SK-N-SH (cell line): ENCODE measurements around the gene CLEC16A.

ENCODE experiments used
- CTCF ChIP-seq: fragments of 200-600 bp; sonication (generic); IDR thresholded peaks from 2 replicates; pipeline ENCODE4 v1.6.1; 2017; ENCODE audit warnings: antibody characterized with exemption, mild to moderate bottlenecking, moderate library complexity
- JUND ChIP-seq: IDR thresholded peaks from 2 replicates; pipeline ENCODE4 v1.4.0; 2012
- MXI1 ChIP-seq: IDR thresholded peaks from 2 replicates; pipeline ENCODE4 v1.6.1; 2012; ENCODE audit warnings: mild to moderate bottlenecking, low read depth, low read length, improper control_type of control experiment
- POLR2AphosphoS5 ChIP-seq: IDR thresholded peaks from 2 replicates; pipeline ENCODE4 v1.6.1; 2012; ENCODE audit warnings: low read depth, low read length
- REST ChIP-seq: IDR thresholded peaks from 2 replicates; pipeline ENCODE4 v1.6.1; 2012; ENCODE audit warnings: mild to moderate bottlenecking, low read depth, low read length, moderate library complexity
- RFX5 ChIP-seq: IDR thresholded peaks from 2 replicates; pipeline ENCODE4 v1.6.1; 2012; ENCODE audit warnings: mild to moderate bottlenecking, improper control_type of control experiment, low read length
- SIN3A ChIP-seq: IDR thresholded peaks from 2 replicates; pipeline ENCODE4 v1.6.1; 2012; ENCODE audit warnings: low read depth, mild to moderate bottlenecking, low read length, moderate library complexity, borderline replicate concordance
- USF1 ChIP-seq: IDR thresholded peaks from 2 replicates; pipeline ENCODE4 v1.4.0; 2012; ENCODE audit warnings: low read depth, borderline replicate concordance

- TF ChIP-seq USF1 (no peak), SIN3A (no peak), CTCF (no peak), RFX5 (no peak), POLR2AphosphoS5 (no peak), JUND (no peak), REST (no peak), MXI1 (no peak)
These were observed 221.7 kb downstream of the CLEC16A start for GRCh38 chr16:11165894-11166665.
